Measurements from ENCODE around the gene PRSS57. TPM values are rescaled to one million over a fixed set of nuclear protein-coding genes. Genes with fewer than 3 reads are reported as not detected.

The PRSS57 gene
- total RNA-seq, 6 experiments from 2014 or later, result 0.20 TPM; not detected in 5

DNA sequence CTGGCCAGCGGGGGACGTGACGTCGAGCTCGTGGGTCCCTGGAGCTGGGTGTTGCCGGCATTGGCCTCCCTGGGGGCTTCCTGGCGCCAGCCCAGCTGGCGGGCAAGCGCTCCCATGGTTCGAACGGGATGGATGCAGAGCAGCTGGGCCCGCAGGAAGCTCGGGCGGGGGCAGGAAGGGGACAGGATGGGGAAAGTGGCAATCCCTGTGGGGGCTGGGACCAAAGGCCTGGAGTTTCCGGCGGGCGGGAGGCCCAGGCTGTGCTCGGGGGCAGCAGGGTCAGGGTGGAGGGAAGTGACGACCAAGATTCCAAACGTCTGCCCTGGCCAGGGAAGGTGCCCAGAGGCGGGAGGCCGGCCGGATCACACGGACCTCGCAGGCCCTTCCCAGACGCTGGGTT is 32.8 kb upstream of the PRSS57 start:
- peak; percentile 73 to 82 (median 79) for DNase-seq
- Histone ChIP-seq H3K4me1 (no peaks in the 10 kb centered on the region), H3K36me3 (no peaks in the 10 kb centered on the region), H3K27me3 (no peaks in the 10 kb centered on the region), H3K27ac (peak overlapping the region; percentile 26 to 79 (median 33)), H3K4me3 (no peak overlapping the region), H3K9me3 (no peaks in the 10 kb centered on the region)
- TF ChIP-seq, protein P1, sequence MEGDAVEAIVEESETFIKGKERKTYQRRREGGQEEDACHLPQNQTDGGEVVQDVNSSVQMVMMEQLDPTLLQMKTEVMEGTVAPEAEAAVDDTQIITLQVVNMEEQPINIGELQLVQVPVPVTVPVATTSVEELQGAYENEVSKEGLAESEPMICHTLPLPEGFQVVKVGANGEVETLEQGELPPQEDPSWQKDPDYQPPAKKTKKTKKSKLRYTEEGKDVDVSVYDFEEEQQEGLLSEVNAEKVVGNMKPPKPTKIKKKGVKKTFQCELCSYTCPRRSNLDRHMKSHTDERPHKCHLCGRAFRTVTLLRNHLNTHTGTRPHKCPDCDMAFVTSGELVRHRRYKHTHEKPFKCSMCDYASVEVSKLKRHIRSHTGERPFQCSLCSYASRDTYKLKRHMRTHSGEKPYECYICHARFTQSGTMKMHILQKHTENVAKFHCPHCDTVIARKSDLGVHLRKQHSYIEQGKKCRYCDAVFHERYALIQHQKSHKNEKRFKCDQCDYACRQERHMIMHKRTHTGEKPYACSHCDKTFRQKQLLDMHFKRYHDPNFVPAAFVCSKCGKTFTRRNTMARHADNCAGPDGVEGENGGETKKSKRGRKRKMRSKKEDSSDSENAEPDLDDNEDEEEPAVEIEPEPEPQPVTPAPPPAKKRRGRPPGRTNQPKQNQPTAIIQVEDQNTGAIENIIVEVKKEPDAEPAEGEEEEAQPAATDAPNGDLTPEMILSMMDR (IDR thresholded peaks at IDR 0.05), result no peak
- no peak for TF ChIP-seq POLR2A (IDR thresholded peaks at IDR 0.05)
- intact Hi-C loops (cut with DNase I), result no loop called here
- peak; percentile 73 to 79 (median 77) for ATAC-seq
- no CpG with 5 or more reads among the region's 26 CpGs for WGBS (ENCODE audit: insufficient coverage, low coverage, low lambda C conversion rate, missing lambda C conversion rate)

DNA sequence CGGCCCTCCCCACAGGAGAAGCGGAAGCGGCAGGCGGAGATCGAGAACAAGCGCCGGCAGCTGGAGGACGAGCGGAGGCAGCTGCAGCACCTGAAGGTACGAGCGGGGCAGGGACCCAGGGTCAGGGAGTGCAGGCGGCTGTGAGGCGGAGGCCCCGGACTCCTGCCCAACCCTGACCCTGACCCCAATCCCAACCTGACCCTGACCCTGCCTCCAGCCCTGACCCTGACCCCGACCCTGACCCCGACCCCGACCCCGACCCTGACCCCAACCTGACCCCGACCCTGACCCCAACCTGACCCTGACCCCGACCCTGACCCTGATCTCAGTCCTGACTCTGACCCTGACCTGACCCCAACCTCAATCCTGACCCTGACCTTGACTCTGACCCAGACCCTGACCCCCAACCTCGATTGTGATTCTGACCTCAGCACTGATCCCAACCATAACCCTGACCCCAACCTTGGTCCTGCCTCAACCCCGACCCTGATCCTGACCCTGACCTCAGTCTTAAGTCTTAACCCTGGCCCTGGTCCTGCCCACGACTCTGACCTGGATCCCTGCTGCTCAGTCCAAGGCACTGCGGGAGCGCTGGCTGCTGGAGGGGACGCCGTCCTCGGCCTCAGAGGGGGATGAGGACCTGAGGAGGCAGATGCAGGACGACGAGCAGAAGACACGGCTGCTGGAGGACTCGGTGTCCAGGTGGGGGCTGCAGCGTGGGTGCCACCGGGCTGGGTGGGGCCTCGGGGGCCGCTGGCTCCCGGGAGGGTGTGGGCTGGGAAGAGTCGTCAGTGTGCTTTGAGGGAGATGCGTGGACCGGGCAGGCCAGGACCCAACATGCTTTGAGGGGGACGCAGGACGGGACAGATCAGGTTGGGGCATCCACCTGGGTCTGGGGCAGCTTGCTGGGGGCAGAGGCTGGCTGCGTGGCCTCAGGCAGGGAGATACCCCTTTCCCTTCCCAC is 32.0 kb upstream of the PRSS57 start:
- intact Hi-C loops (cut with DNase I), result no loop called here
- TF ChIP-seq, protein P1 (IDR thresholded peaks at IDR 0.05), result no peak
- TF ChIP-seq POLR2A (IDR thresholded peaks at IDR 0.05), result no peak
- no peaks in the 10 kb centered on the region for H3K27me3 ChIP-seq
- no peak overlapping the region for H3K4me3 ChIP-seq
- WGBS (ENCODE audit: insufficient coverage, low coverage, low lambda C conversion rate, missing lambda C conversion rate), result 48% methylated on average over 14 of the region's 43 CpGs
- ATAC-seq (peak in 3 of 4 donors; percentile 14 to 23 (median 14)), DNase-seq (no peak)
- H3K36me3 ChIP-seq, result no peaks in the 10 kb centered on the region
- H3K9me3 ChIP-seq, result no peaks in the 10 kb centered on the region
- no peaks in the 10 kb centered on the region for H3K4me1 ChIP-seq
- H3K27ac ChIP-seq, result peak overlapping the region; percentile 6 to 79 (median 33)

DNA sequence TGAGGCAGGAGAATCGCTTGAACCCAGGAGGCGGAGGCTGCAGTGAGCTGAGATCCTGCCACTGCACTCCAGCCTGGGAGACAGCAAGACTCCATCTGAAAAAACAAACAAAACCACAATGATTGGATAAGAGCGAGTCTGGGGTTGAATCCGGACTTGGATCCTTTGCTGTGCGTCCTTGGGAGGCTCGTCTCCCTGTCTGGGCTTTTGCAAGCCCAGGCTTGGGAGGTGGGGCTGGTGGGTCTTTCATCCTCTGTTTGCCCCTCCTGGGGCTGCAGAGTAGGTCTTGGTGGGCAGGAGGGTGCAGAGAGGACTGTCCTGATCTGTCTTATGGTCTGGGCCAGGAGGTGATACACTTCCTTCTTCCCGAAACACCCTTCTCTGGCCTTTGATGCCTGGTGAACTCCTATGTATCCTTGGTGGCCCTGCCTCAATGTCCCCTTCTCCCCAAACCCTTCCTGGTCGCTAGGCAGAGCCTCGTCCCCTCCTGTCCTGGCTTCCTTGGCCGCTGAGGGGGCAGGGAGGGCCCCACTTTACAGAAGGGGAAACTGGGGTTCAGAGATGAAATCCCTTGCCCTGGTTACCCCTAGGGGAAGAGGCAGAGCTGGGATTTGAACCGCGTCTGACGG is 30.3 kb upstream of the PRSS57 start:
- TF ChIP-seq, protein P1 (IDR thresholded peaks at IDR 0.05), result no peak
- no peak for TF ChIP-seq POLR2A (IDR thresholded peaks at IDR 0.05)
- WGBS (ENCODE audit: insufficient coverage, low coverage, low lambda C conversion rate, missing lambda C conversion rate), result 67% methylated on average over 7 of the region's 13 CpGs
- Histone ChIP-seq H3K4me1 (no peaks in the 10 kb centered on the region), H3K4me3 (no peak overlapping the region), H3K9me3 (no peaks in the 10 kb centered on the region), H3K27ac (no peak overlapping the region), H3K36me3 (no peaks in the 10 kb centered on the region), H3K27me3 (peaks cover 0 to 5% of the 10 kb centered on the region in 2 donors)
- DNase-seq, result no peak
- intact Hi-C loops (cut with DNase I), result no loop called here
- no peak for ATAC-seq

DNA sequence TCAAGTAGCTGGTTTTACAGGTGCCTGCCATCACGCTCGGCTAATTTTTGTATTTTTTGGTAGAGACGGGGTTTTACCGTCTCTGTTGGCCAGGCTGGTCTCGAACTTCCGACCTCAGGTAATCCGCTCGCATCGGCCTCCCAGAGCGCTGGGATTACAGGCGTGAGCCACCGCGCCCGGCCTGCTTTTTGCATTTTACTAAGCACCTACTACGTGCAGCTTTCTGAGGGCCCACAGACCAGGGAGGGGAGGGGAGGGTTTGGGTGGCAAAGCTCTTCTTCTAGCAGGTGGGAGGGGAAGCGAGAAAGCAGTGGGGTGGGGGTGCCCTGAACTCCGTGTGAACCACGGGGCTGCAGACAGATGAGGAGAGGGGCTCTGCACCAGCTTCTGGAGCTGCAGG is 28.5 kb upstream of the PRSS57 start:
- Histone ChIP-seq H3K9me3 (no peaks in the 10 kb centered on the region), H3K36me3 (no peaks in the 10 kb centered on the region), H3K4me3 (no peak overlapping the region), H3K27me3 (peaks cover 7 to 13% of the 10 kb centered on the region in 2 donors), H3K27ac (no peak overlapping the region), H3K4me1 (peaks cover 0 to 9% (median 0%) of the 10 kb centered on the region in 4 donors)
- DNase-seq (no peak), ATAC-seq (no peak)
- no peak for TF ChIP-seq POLR2A (IDR thresholded peaks at IDR 0.05)
- TF ChIP-seq, protein P1 (IDR thresholded peaks at IDR 0.05), result no peak
- intact Hi-C loops (cut with DNase I), result no loop called here
- WGBS (ENCODE audit: insufficient coverage, low coverage, low lambda C conversion rate, missing lambda C conversion rate), result 51% methylated on average over 6 of the region's 18 CpGs
